Measurements from ENCODE around the gene BLID. TPM values are rescaled to one million over a fixed set of nuclear protein-coding genes. Genes with fewer than 3 reads are reported as not detected.

The BLID gene, protein sequence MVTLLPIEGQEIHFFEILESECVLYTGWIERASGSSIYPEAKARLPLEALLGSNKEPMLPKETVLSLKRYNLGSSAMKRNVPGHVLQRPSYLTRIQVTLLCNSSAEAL
- not detected for polyA plus RNA-seq
- long read RNA-seq, donor 1 = 0 reads
- long read RNA-seq, donor 2 = 0 reads
- long read RNA-seq, donor 3 = 0 reads
- long read RNA-seq, donor 4 = 0 reads
- long read RNA-seq, donor 5 = 0 reads
- long read RNA-seq, donor 6 = 0 reads
- long read RNA-seq, donor 7 = 0 reads
- long read RNA-seq, donor 8 = 0 reads
- long read RNA-seq, donor 9 = 0 reads
- long read RNA-seq, donor 10 = 0 reads

GRCh38 chr11:122115524-122116379 lies at the start of gene BLID:
Gene BLID, minus strand, starts transcription at chr11:122116215. Its CDS starts 293 bp downstream, at chr11:122115922.
- Histone ChIP-seq H3K4me3 (ENCODE audit: low read depth in 1 of 3, low read length in 3 of 3) (no peak within 1 kb of the TSS), H3K4me1 (ENCODE audit: control insufficient read depth in 3 of 3, insufficient read depth in 2 of 3, low read depth in 1 of 3, low read length in 2 of 3) (no peaks in the 10 kb centered on the region), H3K27ac (ENCODE audit: low read depth in 1 of 3, low read length in 2 of 3) (no peak within 1 kb of the TSS), H3K36me3 (ENCODE audit: control insufficient read depth in 3 of 3, insufficient read depth in 2 of 3, low read depth in 1 of 3, low read length in 3 of 3) (no peaks in the 10 kb centered on the region), H3K27me3 (ENCODE audit: control insufficient read depth in 3 of 3, insufficient read depth in 3 of 3, low read length in 3 of 3) (no peaks in the 10 kb centered on the region), H3K9me3 (ENCODE audit: control insufficient read depth in 2 of 2, insufficient read depth in 1 of 2, low read depth in 1 of 2, low read length in 1 of 2) (no peaks in the 10 kb centered on the region)
- FAIRE-seq = no peak
- WGBS, 3 donors = 63 to 72% (median 71%) methylated on average over 11 of the region's 11 CpGs
- DNase-seq = peak in 1 of 2 donors; percentile 7

DNA sequence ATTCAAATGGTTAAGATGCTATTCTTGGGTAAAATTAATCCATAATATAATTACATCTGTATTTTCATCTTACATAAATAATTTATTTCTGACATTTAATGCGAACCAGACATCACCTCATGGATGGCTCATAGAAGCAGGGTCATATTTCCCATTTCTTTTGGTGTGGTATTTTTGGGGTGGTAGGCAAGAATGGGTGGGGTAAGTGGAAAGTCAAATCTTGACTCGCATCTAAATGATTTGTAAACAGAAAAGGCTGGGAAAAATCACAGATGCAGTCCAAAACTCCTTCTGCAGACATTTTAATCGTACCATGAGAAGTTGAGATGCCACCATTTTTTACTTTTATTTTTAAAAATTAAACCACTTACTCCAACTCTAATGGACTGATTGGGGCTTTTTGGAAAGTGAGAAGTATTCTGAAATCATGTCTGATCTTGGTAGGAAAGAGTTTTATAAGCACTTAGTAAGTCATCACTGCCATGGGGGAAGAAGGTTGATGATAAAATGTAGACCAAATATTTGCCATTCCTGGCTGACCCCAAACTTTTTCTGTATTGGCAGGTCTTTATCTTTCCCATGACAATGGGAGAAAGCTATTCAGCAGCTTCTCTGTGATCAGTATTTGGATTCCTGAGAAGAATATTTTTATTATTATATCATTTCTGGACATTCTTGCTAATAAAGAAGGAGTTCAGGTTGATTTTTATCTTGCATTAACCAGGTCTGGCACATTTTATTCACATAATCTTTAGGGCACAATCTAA lies 47.2 kb upstream of the BLID start:
- no peak overlapping the region for H3K4me3 ChIP-seq (ENCODE audit: low read depth in 1 of 3, low read length in 3 of 3)
- H3K27ac ChIP-seq (ENCODE audit: low read depth in 1 of 3, low read length in 2 of 3) = no peak overlapping the region
- DNase-seq = no peak
- no peaks in the 10 kb centered on the region for H3K9me3 ChIP-seq (ENCODE audit: control insufficient read depth in 2 of 2, insufficient read depth in 1 of 2, low read depth in 1 of 2, low read length in 1 of 2)
- H3K4me1 ChIP-seq (ENCODE audit: control insufficient read depth in 3 of 3, insufficient read depth in 2 of 3, low read depth in 1 of 3, low read length in 2 of 3) = no peaks in the 10 kb centered on the region
- FAIRE-seq = no peak
- no peaks in the 10 kb centered on the region for H3K36me3 ChIP-seq (ENCODE audit: control insufficient read depth in 3 of 3, insufficient read depth in 2 of 3, low read depth in 1 of 3, low read length in 3 of 3)
- WGBS, 3 donors = 58 to 65% (median 62%) methylated on average over 3 of the region's 3 CpGs
- H3K27me3 ChIP-seq (ENCODE audit: control insufficient read depth in 3 of 3, insufficient read depth in 3 of 3, low read length in 3 of 3) = no peaks in the 10 kb centered on the region

- Histone ChIP-seq H3K27ac (ENCODE audit: low read depth in 1 of 3, low read length in 2 of 3) (no peak overlapping the region), H3K4me3 (ENCODE audit: low read depth in 1 of 3, low read length in 3 of 3) (no peak overlapping the region), H3K4me1 (ENCODE audit: control insufficient read depth in 3 of 3, insufficient read depth in 2 of 3, low read depth in 1 of 3, low read length in 2 of 3) (no peaks in the 10 kb centered on the region), H3K36me3 (ENCODE audit: control insufficient read depth in 3 of 3, insufficient read depth in 2 of 3, low read depth in 1 of 3, low read length in 3 of 3) (no peaks in the 10 kb centered on the region), H3K27me3 (ENCODE audit: control insufficient read depth in 3 of 3, insufficient read depth in 3 of 3, low read length in 3 of 3) (no peaks in the 10 kb centered on the region), H3K9me3 (ENCODE audit: control insufficient read depth in 2 of 2, insufficient read depth in 1 of 2, low read depth in 1 of 2, low read length in 1 of 2) (no peaks in the 10 kb centered on the region)
- FAIRE-seq (no peak), DNase-seq (no peak)
- WGBS, 3 donors = 72 to 88% (median 80%) methylated on average over 2 of the region's 2 CpGs
Observed at GRCh38 chr11:122162095-122162494, 46.1 kb upstream of the BLID start.

DNA sequence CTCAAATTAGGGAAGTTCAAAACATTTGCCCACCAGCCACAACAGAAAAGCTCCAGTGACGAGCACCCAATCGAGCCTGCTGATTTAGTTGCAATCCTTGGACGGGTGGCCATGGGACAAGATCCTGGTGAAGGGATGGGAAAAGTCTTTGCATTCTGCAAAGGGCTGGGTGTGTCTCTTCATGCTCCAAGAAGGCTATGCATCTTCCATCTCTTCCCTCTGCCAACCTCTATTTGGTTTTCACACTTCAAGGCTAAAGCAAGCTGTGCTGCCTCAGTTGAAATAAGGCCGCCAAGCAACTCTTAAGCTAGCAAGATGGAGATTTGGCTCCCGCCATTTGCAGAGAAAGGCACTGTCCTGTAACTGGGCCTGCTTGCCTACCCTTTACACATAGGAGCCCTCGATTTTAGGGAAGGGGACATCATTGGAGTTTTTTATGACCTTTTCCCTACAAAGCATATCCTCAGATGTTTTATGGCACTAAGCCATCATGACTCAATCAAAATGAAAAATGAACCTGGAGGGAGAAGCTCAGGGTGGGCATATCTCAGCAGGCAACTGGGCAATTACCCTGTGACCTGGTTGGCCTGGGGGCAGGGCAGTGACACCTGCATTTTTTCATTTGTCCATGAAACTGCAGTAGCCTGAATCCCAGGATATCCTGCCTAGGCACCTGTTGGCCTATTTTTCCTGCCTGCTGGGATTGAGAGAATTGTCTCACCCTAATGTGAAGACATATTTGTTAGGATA lies 45.0 kb upstream of the BLID start:
- Histone ChIP-seq H3K27me3 (ENCODE audit: control insufficient read depth in 3 of 3, insufficient read depth in 3 of 3, low read length in 3 of 3) (no peaks in the 10 kb centered on the region), H3K27ac (ENCODE audit: low read depth in 1 of 3, low read length in 2 of 3) (no peak overlapping the region), H3K36me3 (ENCODE audit: control insufficient read depth in 3 of 3, insufficient read depth in 2 of 3, low read depth in 1 of 3, low read length in 3 of 3) (no peaks in the 10 kb centered on the region), H3K4me3 (ENCODE audit: low read depth in 1 of 3, low read length in 3 of 3) (no peak overlapping the region), H3K9me3 (ENCODE audit: control insufficient read depth in 2 of 2, insufficient read depth in 1 of 2, low read depth in 1 of 2, low read length in 1 of 2) (no peaks in the 10 kb centered on the region), H3K4me1 (ENCODE audit: control insufficient read depth in 3 of 3, insufficient read depth in 2 of 3, low read depth in 1 of 3, low read length in 2 of 3) (no peaks in the 10 kb centered on the region)
- FAIRE-seq = no peak
- WGBS, 3 donors = 66 to 79% (median 76%) methylated on average over 6 of the region's 6 CpGs
- DNase-seq = no peak

DNA sequence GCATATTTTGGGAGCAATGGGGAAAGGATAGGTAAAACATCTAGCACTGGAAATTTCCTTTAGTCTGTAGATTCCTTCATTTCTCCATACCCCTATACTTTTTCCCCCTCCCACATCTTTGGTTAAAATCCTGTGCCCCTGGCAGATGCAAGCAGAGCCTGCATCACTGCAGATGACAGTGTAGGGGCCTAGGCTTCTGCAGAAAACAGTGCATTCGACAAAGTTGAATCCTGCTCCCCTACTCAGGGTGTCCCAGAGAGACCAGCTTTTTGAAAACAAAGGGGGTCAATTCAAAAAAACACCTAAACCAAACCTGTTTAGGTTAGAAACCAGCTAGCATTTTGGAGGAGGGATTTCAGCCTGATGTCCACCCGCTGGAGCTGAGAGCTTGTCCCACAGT lies 43.8 kb upstream of the BLID start:
- Histone ChIP-seq H3K36me3 (ENCODE audit: control insufficient read depth in 3 of 3, insufficient read depth in 2 of 3, low read depth in 1 of 3, low read length in 3 of 3) (no peaks in the 10 kb centered on the region), H3K27ac (ENCODE audit: low read depth in 1 of 3, low read length in 2 of 3) (peak overlapping the region in 1 of 3 donors; percentile 52), H3K4me3 (ENCODE audit: low read depth in 1 of 3, low read length in 3 of 3) (no peak overlapping the region), H3K27me3 (ENCODE audit: control insufficient read depth in 3 of 3, insufficient read depth in 3 of 3, low read length in 3 of 3) (no peaks in the 10 kb centered on the region), H3K9me3 (ENCODE audit: control insufficient read depth in 2 of 2, insufficient read depth in 1 of 2, low read depth in 1 of 2, low read length in 1 of 2) (no peaks in the 10 kb centered on the region), H3K4me1 (ENCODE audit: control insufficient read depth in 3 of 3, insufficient read depth in 2 of 3, low read depth in 1 of 3, low read length in 2 of 3) (no peaks in the 10 kb centered on the region)
- FAIRE-seq (no peak), DNase-seq (no peak)
- WGBS, 3 donors = 68 to 88% (median 76%) methylated on average over 2 of the region's 2 CpGs

GRCh38 chr11:122159173-122159721 lies 43.2 kb upstream of the BLID start:
- WGBS, 3 donors = 41 to 43% (median 42%) methylated on average over 12 of the region's 12 CpGs
- Histone ChIP-seq H3K4me1 (ENCODE audit: control insufficient read depth in 3 of 3, insufficient read depth in 2 of 3, low read depth in 1 of 3, low read length in 2 of 3) (no peaks in the 10 kb centered on the region), H3K27ac (ENCODE audit: low read depth in 1 of 3, low read length in 2 of 3) (peak overlapping the region in 1 of 3 donors; percentile 52), H3K27me3 (ENCODE audit: control insufficient read depth in 3 of 3, insufficient read depth in 3 of 3, low read length in 3 of 3) (no peaks in the 10 kb centered on the region), H3K4me3 (ENCODE audit: low read depth in 1 of 3, low read length in 3 of 3) (no peak overlapping the region), H3K36me3 (ENCODE audit: control insufficient read depth in 3 of 3, insufficient read depth in 2 of 3, low read depth in 1 of 3, low read length in 3 of 3) (no peaks in the 10 kb centered on the region), H3K9me3 (ENCODE audit: control insufficient read depth in 2 of 2, insufficient read depth in 1 of 2, low read depth in 1 of 2, low read length in 1 of 2) (no peaks in the 10 kb centered on the region)
- FAIRE-seq (no peak), DNase-seq (no peak)

GRCh38 chr11:122158171-122158570 lies 42.2 kb upstream of the BLID start:
- Histone ChIP-seq H3K27me3 (ENCODE audit: control insufficient read depth in 3 of 3, insufficient read depth in 3 of 3, low read length in 3 of 3) (no peaks in the 10 kb centered on the region), H3K36me3 (ENCODE audit: control insufficient read depth in 3 of 3, insufficient read depth in 2 of 3, low read depth in 1 of 3, low read length in 3 of 3) (no peaks in the 10 kb centered on the region), H3K27ac (ENCODE audit: low read depth in 1 of 3, low read length in 2 of 3) (no peak overlapping the region), H3K4me1 (ENCODE audit: control insufficient read depth in 3 of 3, insufficient read depth in 2 of 3, low read depth in 1 of 3, low read length in 2 of 3) (no peaks in the 10 kb centered on the region), H3K4me3 (ENCODE audit: low read depth in 1 of 3, low read length in 3 of 3) (no peak overlapping the region), H3K9me3 (ENCODE audit: control insufficient read depth in 2 of 2, insufficient read depth in 1 of 2, low read depth in 1 of 2, low read length in 1 of 2) (no peaks in the 10 kb centered on the region)
- FAIRE-seq (no peak), DNase-seq (no peak)
- WGBS, 3 donors = 38 to 53% (median 49%) methylated on average over 4 of the region's 4 CpGs
